ENCODE data around the gene KLF1. TPM values are rescaled to one million over a fixed set of nuclear protein-coding genes. Genes with fewer than 3 reads are reported as not detected.
"Not testable (repeated sequence)": the region's sequence is repeated elsewhere in the genome, so short reads cannot be mapped to it uniquely, and the experiment has no call there.

Gene KLF1
- polyA plus RNA-seq, 1 experiment = not detected

- H3K27me3 ChIP-seq (ENCODE audit: control insufficient read depth, insufficient read depth, low read length) = no peaks in the 10 kb centered on the region
- TF ChIP-seq CTCF (IDR thresholded peaks at IDR 0.05; ENCODE audit: insufficient read depth, low read depth, low read length) = no peak
- no peak overlapping the region for H3K4me3 ChIP-seq (ENCODE audit: low read depth, low read length)
- ChIA-PET CTCF (interaction anchor here (0.6 to 1.5 kb wide), 3 partner anchors 11 to 188 kb away, joined by 3 to 5 read pairs (median 3); no protein-coding TSS in a partner anchor), POLR2A (no interaction called here)
- DNase-seq (ENCODE audit: low read depth) = no peak
- peaks cover 24% of the 10 kb centered on the region for H3K36me3 ChIP-seq (ENCODE audit: control insufficient read depth, insufficient read depth, low read length)
These were observed 34.0 kb upstream of the KLF1 start for GRCh38 chr19:12921047-12921446.

GRCh38 chr19:12918253-12918652 is 31.3 kb upstream of the KLF1 start:
- no peak for DNase-seq (ENCODE audit: low read depth)
- no peak for TF ChIP-seq CTCF (IDR thresholded peaks at IDR 0.05; ENCODE audit: insufficient read depth, low read depth, low read length)
- Histone ChIP-seq H3K4me3 (ENCODE audit: low read depth, low read length) (no peak overlapping the region), H3K27me3 (ENCODE audit: control insufficient read depth, insufficient read depth, low read length) (no peaks in the 10 kb centered on the region), H3K36me3 (ENCODE audit: control insufficient read depth, insufficient read depth, low read length) (peaks cover 10% of the 10 kb centered on the region)
- ChIA-PET CTCF (interaction anchor here (1.1 to 1.3 kb wide), 2 partner anchors 8 to 10 kb away, joined by 3 read pairs; no protein-coding TSS in a partner anchor), POLR2A (no interaction called here)

GRCh38 chr19:12915860-12916259 is 28.9 kb upstream of the KLF1 start:
- POLR2A ChIA-PET; CTCF ChIA-PET; H3K36me3 ChIP-seq (ENCODE audit: control insufficient read depth, insufficient read depth, low read length); H3K4me3 ChIP-seq (ENCODE audit: low read depth, low read length); DNase-seq (ENCODE audit: low read depth); H3K27me3 ChIP-seq (ENCODE audit: control insufficient read depth, insufficient read depth, low read length): not testable (repeated sequence)

- H3K36me3 ChIP-seq (ENCODE audit: control insufficient read depth, insufficient read depth, low read length) = no peaks in the 10 kb centered on the region
- no peak overlapping the region for H3K4me3 ChIP-seq (ENCODE audit: low read depth, low read length)
- POLR2A ChIA-PET = no interaction called here
- H3K27me3 ChIP-seq (ENCODE audit: control insufficient read depth, insufficient read depth, low read length) = no peaks in the 10 kb centered on the region
- CTCF ChIA-PET = interaction anchor here (1.2 to 1.3 kb wide), 2 partner anchors 51 to 66 kb away, joined by 3 to 5 read pairs; no protein-coding TSS in a partner anchor
- TF ChIP-seq CTCF (IDR thresholded peaks at IDR 0.05; ENCODE audit: insufficient read depth, low read depth, low read length) = no peak
- DNase-seq (ENCODE audit: low read depth) = no peak
These were observed 27.1 kb upstream of the KLF1 start for GRCh38 chr19:12913851-12914690.

- Histone ChIP-seq H3K4me3 (ENCODE audit: low read depth, low read length) (no peak overlapping the region), H3K36me3 (ENCODE audit: control insufficient read depth, insufficient read depth, low read length) (no peaks in the 10 kb centered on the region), H3K27me3 (ENCODE audit: control insufficient read depth, insufficient read depth, low read length) (no peaks in the 10 kb centered on the region)
- CTCF ChIA-PET = interaction anchor here (0.9 to 1.3 kb wide), 3 partner anchors 52 to 154 kb away, joined by 3 to 5 read pairs (median 3); no protein-coding TSS in a partner anchor
- TF ChIP-seq CTCF (IDR thresholded peaks at IDR 0.05; ENCODE audit: insufficient read depth, low read depth, low read length) = no peak
- POLR2A ChIA-PET = interaction anchor here (0.6 kb wide), 1 partner anchor 15 kb away, joined by 3 read pairs; no protein-coding TSS in a partner anchor
- no peak for DNase-seq (ENCODE audit: low read depth)
These were observed 26.1 kb upstream of the KLF1 start for GRCh38 chr19:12913011-12913561.

All from BJ (cell line).